PC-9 (cell line): ENCODE results near the gene NUDCD3. TPM values are rescaled to one million over a fixed set of nuclear protein-coding genes. Genes with fewer than 3 reads are reported as not detected.
A peak's percentile ranks its signal among the peaks of the same experiment; 100 is the strongest.
"Not testable (repeated sequence)": the region's sequence is repeated elsewhere in the genome, so short reads cannot be mapped to it uniquely, and the experiment has no call there.

Experiments used
- BruUV-seq: library from RNA; stranded (reverse); fragments of 400-500 nt; replicated peaks from 2 replicates; lab custom pipeline; 2021; lab: Mats Ljungman, UMichigan
- CTCF ChIA-PET: fragments of 300-600 bp; sonication (Branson Sonifier 250); formaldehyde crosslinking; loops from one replicate; lab custom pipeline; 2022; ENCODE audit warnings: antibody characterized with exemption; lab: Charles Lee
- POLR2A ChIA-PET: fragments of 300-600 bp; sonication (Branson Sonifier 250); formaldehyde crosslinking; loops from one replicate; lab custom pipeline; 2022; ENCODE audit warnings: antibody characterized with exemption; ENCODE audit not compliant: unreplicated experiment; lab: Charles Lee
- DNase-seq, 2 experiments: peaks; one replicate each; pipeline versions ENCODE4 v3.0.0 to v3.0.0-alpha.2; 2015 to 2022; ENCODE audit warnings: mixed read lengths in 1 of 2
- H2AFZ ChIP-seq: fragments of 200-600 bp; sonication (generic); 2 replicates; pipeline ENCODE4 v1.8.1; 2017; ENCODE audit warnings: antibody characterized with exemption
- H3F3A ChIP-seq: fragments of 200-600 bp; sonication (generic); 2 replicates; pipeline ENCODE4 v1.8.1; 2017; ENCODE audit warnings: antibody characterized with exemption, mild to moderate bottlenecking, low read depth; ENCODE audit not compliant: insufficient read depth
- H3K27ac ChIP-seq: fragments of 200-600 bp; sonication (generic); 2 replicates; pipeline ENCODE4 v1.6.1; 2016; ENCODE audit warnings: mixed run types
- H3K27me3 ChIP-seq: fragments of 200-600 bp; sonication (generic); 2 replicates; pipeline ENCODE4 v1.6.1; 2016; ENCODE audit warnings: low read depth, mixed run types; ENCODE audit not compliant: insufficient read depth
- H3K36me3 ChIP-seq: fragments of 200-600 bp; sonication (generic); 2 replicates; pipeline ENCODE4 v1.6.1; 2016; ENCODE audit warnings: low read depth, mixed run types
- H3K4me1 ChIP-seq: fragments of 200-600 bp; sonication (generic); replicated peaks from 2 replicates; pipeline ENCODE4 v1.6.1; 2016; ENCODE audit warnings: mixed run types; ENCODE audit not compliant: insufficient read depth
- H3K4me2 ChIP-seq: fragments of 200-600 bp; sonication (generic); 2 replicates; pipeline ENCODE4 v1.6.1; 2017; ENCODE audit warnings: mixed run types
- H3K4me3 ChIP-seq: fragments of 200-600 bp; sonication (generic); 2 replicates; pipeline ENCODE4 v1.6.1; 2016; ENCODE audit warnings: mixed run types
- H3K79me2 ChIP-seq: fragments of 200-600 bp; sonication (generic); 2 replicates; pipeline ENCODE4 v1.6.1; 2017; ENCODE audit warnings: low read depth, mixed run types
- H3K9me2 ChIP-seq: fragments of 200-600 bp; sonication (generic); 2 replicates; pipeline ENCODE4 v1.8.1; 2017; ENCODE audit warnings: mild to moderate bottlenecking; ENCODE audit not compliant: insufficient read depth
- H3K9me3 ChIP-seq: fragments of 200-600 bp; sonication (generic); 2 replicates; pipeline ENCODE4 v1.8.1; 2016; ENCODE audit warnings: low read depth; ENCODE audit not compliant: insufficient read depth
- H4K20me1 ChIP-seq: fragments of 200-600 bp; sonication (generic); 2 replicates; pipeline ENCODE4 v1.8.1; 2017; ENCODE audit not compliant: insufficient read depth
- EZH2 ChIP-seq: fragments of 200-600 bp; sonication (generic); IDR thresholded peaks from 2 replicates; pipeline ENCODE4 v1.8.0; 2017; ENCODE audit warnings: antibody characterized with exemption, low read depth
- intact Hi-C: fragments of 100-400 bp; cut with micrococcal nuclease; formaldehyde crosslinking; loops from one replicate; pipeline ENCODE4 v1.10.0; 2022; ENCODE audit not compliant: unreplicated experiment
- total RNA-seq: library from RNA; stranded (reverse); gene quantifications from 2 replicates; pipeline ENCODE4 v1.2.3, GENCODE V29; 2021
- TF ChIP-seq, protein P1 (sequence below): fragments of 200-600 bp; sonication (generic); conservative IDR thresholded peaks from 2 replicates; pipeline ENCODE4 v1.6.1; 2017; ENCODE audit warnings: mixed run types, antibody characterized with exemption, mild to moderate bottlenecking, moderate library complexity

Gene NUDCD3
- total RNA-seq, 1 experiment from 2014 or later, result 149 TPM

DNA sequence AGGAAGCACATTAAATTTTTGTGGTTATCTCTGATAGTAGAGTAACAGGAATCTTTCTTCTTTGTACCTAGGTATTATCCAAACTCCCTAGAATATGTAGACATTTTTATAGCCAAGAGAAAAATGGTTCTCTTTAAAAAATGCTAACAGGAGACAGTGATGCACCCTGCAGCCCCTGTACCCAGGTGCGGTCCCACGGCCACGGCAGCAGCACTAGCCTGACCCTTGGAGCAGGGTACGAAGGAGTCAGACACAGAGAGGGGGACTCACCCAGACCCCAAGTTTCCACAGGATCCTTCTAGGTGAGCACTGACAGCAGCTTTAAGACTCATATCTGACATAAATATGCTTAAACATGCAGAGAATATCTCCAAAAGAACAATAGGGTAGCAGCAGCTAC lies 60.4 kb downstream of the NUDCD3 start:
- Histone ChIP-seq H3K4me1 (0 out of 2 replicates have a peak, but pooled peaks cover 7% of the 10 kb centered on the region), H3K9me2 (no peaks in the 10 kb centered on the region), H3K36me3 (peaks cover 16% of the 10 kb centered on the region), H3K79me2 (peaks cover 70% of the 10 kb centered on the region), H3K27me3 (no peaks in the 10 kb centered on the region), H3K4me2 (no peak overlapping the region), H4K20me1 (peaks cover 55% of the 10 kb centered on the region), H3K9me3 (no peaks in the 10 kb centered on the region), H3K4me3 (no peak overlapping the region), H3K27ac (no peak overlapping the region), H2AFZ (no peak overlapping the region), H3F3A (peaks cover 8% of the 10 kb centered on the region)
- ChIA-PET CTCF (no interaction called here), POLR2A (no interaction called here)
- TF ChIP-seq, protein P1, sequence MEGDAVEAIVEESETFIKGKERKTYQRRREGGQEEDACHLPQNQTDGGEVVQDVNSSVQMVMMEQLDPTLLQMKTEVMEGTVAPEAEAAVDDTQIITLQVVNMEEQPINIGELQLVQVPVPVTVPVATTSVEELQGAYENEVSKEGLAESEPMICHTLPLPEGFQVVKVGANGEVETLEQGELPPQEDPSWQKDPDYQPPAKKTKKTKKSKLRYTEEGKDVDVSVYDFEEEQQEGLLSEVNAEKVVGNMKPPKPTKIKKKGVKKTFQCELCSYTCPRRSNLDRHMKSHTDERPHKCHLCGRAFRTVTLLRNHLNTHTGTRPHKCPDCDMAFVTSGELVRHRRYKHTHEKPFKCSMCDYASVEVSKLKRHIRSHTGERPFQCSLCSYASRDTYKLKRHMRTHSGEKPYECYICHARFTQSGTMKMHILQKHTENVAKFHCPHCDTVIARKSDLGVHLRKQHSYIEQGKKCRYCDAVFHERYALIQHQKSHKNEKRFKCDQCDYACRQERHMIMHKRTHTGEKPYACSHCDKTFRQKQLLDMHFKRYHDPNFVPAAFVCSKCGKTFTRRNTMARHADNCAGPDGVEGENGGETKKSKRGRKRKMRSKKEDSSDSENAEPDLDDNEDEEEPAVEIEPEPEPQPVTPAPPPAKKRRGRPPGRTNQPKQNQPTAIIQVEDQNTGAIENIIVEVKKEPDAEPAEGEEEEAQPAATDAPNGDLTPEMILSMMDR, result no peak
- TF ChIP-seq EZH2, result no peak
- no TSS peak for BruUV-seq
- DNase-seq, result no peak
- intact Hi-C loops, result no loop called here

DNA sequence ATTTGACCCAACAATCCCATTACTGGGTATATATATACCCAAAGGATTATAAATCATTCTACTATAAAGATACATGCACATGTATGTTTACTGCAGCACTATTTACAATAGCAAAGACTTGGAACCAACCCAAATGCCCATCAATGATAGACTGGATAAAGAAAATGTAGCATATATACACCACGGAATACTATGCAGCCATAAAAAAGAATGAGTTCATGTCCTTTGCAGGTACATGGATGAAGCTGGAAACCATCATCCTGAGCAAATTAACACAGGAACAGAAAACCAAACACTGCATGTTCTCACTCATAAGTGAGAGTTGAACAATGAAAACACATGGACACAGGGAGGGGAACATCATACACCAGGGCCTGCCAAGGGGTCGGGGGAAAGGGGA lies 65.7 kb downstream of the NUDCD3 start:
- POLR2A ChIA-PET, H3K9me2 ChIP-seq, H2AFZ ChIP-seq, intact Hi-C loops, H3K27me3 ChIP-seq, H3K27ac ChIP-seq, DNase-seq, BruUV-seq, H3K9me3 ChIP-seq, CTCF ChIA-PET, H3K4me2 ChIP-seq, H3K4me3 ChIP-seq: not testable (repeated sequence)
- Histone ChIP-seq H3K36me3 (peaks cover 20% of the 10 kb centered on the region), H3F3A (peaks cover 15% of the 10 kb centered on the region), H4K20me1 (peaks cover 28% of the 10 kb centered on the region), H3K79me2 (peaks cover 79% of the 10 kb centered on the region), H3K4me1 (peaks cover 19% of the 10 kb centered on the region)

DNA sequence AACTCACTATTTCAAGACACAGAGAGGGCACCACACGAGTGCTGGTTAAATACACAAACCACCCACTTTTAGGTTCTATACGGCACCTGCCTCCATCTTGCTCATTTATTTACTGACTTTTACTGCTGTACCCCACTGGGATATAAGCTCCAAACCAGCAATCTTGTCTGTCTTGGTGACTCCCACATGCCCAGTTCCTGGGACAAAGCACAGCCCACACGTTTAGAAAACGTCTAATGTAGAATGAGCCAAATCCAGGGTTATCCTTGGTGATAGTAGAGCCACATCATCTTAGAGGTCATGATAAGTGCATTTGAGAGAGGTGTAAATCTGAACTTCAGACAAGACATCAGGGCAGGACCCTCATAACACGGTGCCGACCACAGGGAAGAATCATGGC lies 73.5 kb downstream of the NUDCD3 start:
- no peaks in the 10 kb centered on the region for H3K9me2 ChIP-seq
- no peaks in the 10 kb centered on the region for H3K27me3 ChIP-seq
- no TSS peak for BruUV-seq
- ChIA-PET CTCF (no interaction called here), POLR2A (no interaction called here)
- H3F3A ChIP-seq, result peaks cover 24% of the 10 kb centered on the region
- no peak overlapping the region for H3K4me3 ChIP-seq
- no peak overlapping the region for H3K4me2 ChIP-seq
- peaks cover 29% of the 10 kb centered on the region for H4K20me1 ChIP-seq
- peaks cover 39% of the 10 kb centered on the region for H3K4me1 ChIP-seq
- no peak overlapping the region for H3K27ac ChIP-seq
- peaks cover 12% of the 10 kb centered on the region; the same call in 1 of the 2 replicates for H3K36me3 ChIP-seq
- H2AFZ ChIP-seq, result no peak overlapping the region
- no peak for DNase-seq
- intact Hi-C loops, result no loop called here
- TF ChIP-seq, protein P1, result no peak
- TF ChIP-seq EZH2, result no peak
- no peaks in the 10 kb centered on the region for H3K9me3 ChIP-seq
- peaks cover 72% of the 10 kb centered on the region for H3K79me2 ChIP-seq

DNA sequence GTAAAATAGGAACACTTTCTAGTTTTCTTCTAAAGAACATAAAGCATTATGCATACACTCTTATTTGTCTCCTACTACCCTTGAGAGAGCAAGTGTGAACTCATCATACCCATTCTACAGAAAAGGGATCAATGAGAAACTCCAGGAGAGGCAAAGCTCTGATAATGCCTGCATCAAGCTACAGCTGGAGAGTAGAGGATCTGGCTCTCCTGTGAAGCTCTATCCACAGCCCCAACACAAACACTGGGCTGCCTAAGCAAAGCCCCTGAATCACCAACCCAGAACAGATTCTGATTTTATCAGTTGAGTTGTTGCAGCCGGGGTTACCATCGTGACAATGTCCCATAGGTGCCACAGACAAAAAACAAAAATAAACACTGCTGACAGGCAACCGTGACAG lies 74.9 kb downstream of the NUDCD3 start:
- Histone ChIP-seq H2AFZ (no peak overlapping the region), H3K79me2 (peaks cover 72% of the 10 kb centered on the region), H3K9me2 (no peaks in the 10 kb centered on the region), H3K9me3 (no peaks in the 10 kb centered on the region), H3K4me2 (peak overlapping the region; percentile 9), H3K27ac (peak overlapping the region; percentile 11), H3K36me3 (peaks cover 22% of the 10 kb centered on the region; the same call in 1 of the 2 replicates), H3F3A (peaks cover 24% of the 10 kb centered on the region), H3K27me3 (no peaks in the 10 kb centered on the region), H3K4me3 (no peak overlapping the region), H3K4me1 (peaks cover 34% of the 10 kb centered on the region), H4K20me1 (peaks cover 20% of the 10 kb centered on the region)
- no TSS peak for BruUV-seq
- ChIA-PET POLR2A (interaction anchor here (0.6 to 1.1 kb wide), 4 partner anchors 36 to 1166 kb away, joined by 3 to 5 read pairs (median 4); no protein-coding TSS in a partner anchor), CTCF (interaction anchor here (1.2 kb wide), 1 partner anchor 175 kb away, joined by 4 read pairs; no protein-coding TSS in a partner anchor)
- TF ChIP-seq, protein P1, result no peak
- no peak for TF ChIP-seq EZH2
- intact Hi-C loops, result no loop called here
- peak; percentile 66 to 81 for DNase-seq
